ENCODE data around the gene ISCA2. TPM values are rescaled to one million over a fixed set of nuclear protein-coding genes. Genes with fewer than 3 reads are reported as not detected.

ISCA2 gene
- total RNA-seq, 3 donors from 2014 or later (not counting 1 experiment from before 2014, with no cell fraction given): 12.0 to 18.2 (median 15.3) TPM

GRCh38 chr14:74543771-74544438 lies 50.3 kb downstream of the ISCA2 start:
- DNase-seq (no peak), ATAC-seq (no peak)
- no peak overlapping the region for H3K27ac ChIP-seq (ENCODE audit: low read length)
- WGBS (ENCODE audit: insufficient coverage): 83% methylated on average over 5 of the region's 5 CpGs
- H3K4me1 ChIP-seq (ENCODE audit: control insufficient read depth, insufficient read depth, low read length): no peaks in the 10 kb centered on the region
- Mint-ChIP-seq H3K4me3 (no peak overlapping the region), H3K9me3 (no peaks in the 10 kb centered on the region), H3K36me3 (no peaks in the 10 kb centered on the region), H3K27me3 (ENCODE audit: low read depth in 2 of 2) (peaks cover 6 to 9% of the 10 kb centered on the region in 2 donors), H3K4me1 (no peaks in the 10 kb centered on the region), H3K27ac (no peak overlapping the region)
- TF ChIP-seq CTCF (IDR thresholded peaks at IDR 0.05): no peak
- no peak overlapping the region for H3K4me3 ChIP-seq (ENCODE audit: low read length)
- no peaks in the 10 kb centered on the region for H3K27me3 ChIP-seq (ENCODE audit: control insufficient read depth, insufficient read depth, low read length)
- H3K9me3 ChIP-seq (ENCODE audit: control insufficient read depth, insufficient read depth, low read length): no peaks in the 10 kb centered on the region
- intact Hi-C loops (cut with micrococcal nuclease): no loop called here
- H3K36me3 ChIP-seq (ENCODE audit: control insufficient read depth, insufficient read depth, low read length): no peaks in the 10 kb centered on the region

GRCh38 chr14:74545386-74545785 lies 51.8 kb downstream of the ISCA2 start:
- no peak overlapping the region for H3K27ac ChIP-seq (ENCODE audit: low read length)
- H3K27me3 ChIP-seq (ENCODE audit: control insufficient read depth, insufficient read depth, low read length): no peaks in the 10 kb centered on the region
- H3K9me3 ChIP-seq (ENCODE audit: control insufficient read depth, insufficient read depth, low read length): no peaks in the 10 kb centered on the region
- Mint-ChIP-seq H3K36me3 (no peaks in the 10 kb centered on the region), H3K9me3 (no peaks in the 10 kb centered on the region), H3K27me3 (ENCODE audit: low read depth in 2 of 2) (peaks cover 6 to 9% of the 10 kb centered on the region in 2 donors), H3K4me1 (no peaks in the 10 kb centered on the region), H3K27ac (no peak overlapping the region), H3K4me3 (no peak overlapping the region)
- WGBS (ENCODE audit: insufficient coverage): 88% methylated on average over 4 of the region's 4 CpGs
- H3K4me3 ChIP-seq (ENCODE audit: low read length): no peak overlapping the region
- H3K4me1 ChIP-seq (ENCODE audit: control insufficient read depth, insufficient read depth, low read length): no peaks in the 10 kb centered on the region
- TF ChIP-seq CTCF (IDR thresholded peaks at IDR 0.05): no peak
- ATAC-seq (no peak), DNase-seq (no peak)
- no peaks in the 10 kb centered on the region for H3K36me3 ChIP-seq (ENCODE audit: control insufficient read depth, insufficient read depth, low read length)
- intact Hi-C loops (cut with micrococcal nuclease): no loop called here

GRCh38 chr14:74546416-74546815 lies 52.9 kb downstream of the ISCA2 start:
- Histone ChIP-seq H3K27me3 (ENCODE audit: control insufficient read depth, insufficient read depth, low read length) (no peaks in the 10 kb centered on the region), H3K4me3 (ENCODE audit: low read length) (no peak overlapping the region), H3K36me3 (ENCODE audit: control insufficient read depth, insufficient read depth, low read length) (no peaks in the 10 kb centered on the region), H3K9me3 (ENCODE audit: control insufficient read depth, insufficient read depth, low read length) (no peaks in the 10 kb centered on the region), H3K27ac (ENCODE audit: low read length) (no peak overlapping the region), H3K4me1 (ENCODE audit: control insufficient read depth, insufficient read depth, low read length) (no peaks in the 10 kb centered on the region)
- intact Hi-C loops (cut with micrococcal nuclease): no loop called here
- H3K36me3 Mint-ChIP-seq: no peaks in the 10 kb centered on the region
- TF ChIP-seq CTCF (IDR thresholded peaks at IDR 0.05): no peak
- no peaks in the 10 kb centered on the region for H3K9me3 Mint-ChIP-seq
- WGBS (ENCODE audit: insufficient coverage): 82% methylated on average over 11 of the region's 11 CpGs
- H3K27ac Mint-ChIP-seq: no peak overlapping the region
- H3K4me3 Mint-ChIP-seq: no peak overlapping the region
- ATAC-seq: no peak
- DNase-seq: no peak
- no peaks in the 10 kb centered on the region for H3K4me1 Mint-ChIP-seq
- peaks cover 11 to 15% of the 10 kb centered on the region in 2 donors for H3K27me3 Mint-ChIP-seq (ENCODE audit: low read depth in 2 of 2)

Other genes starting within 250 kb of the ISCA2 start
- gene ABCD4, start 190.8 kb upstream of the ISCA2 start, total RNA-seq: 10 to 100 TPM; 78.3 to 99.6 (median 92.8) TPM
- not detected for gene VRTN, start 145.3 kb upstream of the ISCA2 start, total RNA-seq
- gene SYNDIG1L, start 67.6 kb upstream of the ISCA2 start, total RNA-seq: under 1 TPM in 1 of 3 donors, not detected in 2; 0.30 TPM
- 10 to 100 TPM; 33.2 to 53.6 (median 33.5) TPM for gene NPC2, start 460 bp upstream of the ISCA2 start, total RNA-seq
- 1 to 10 TPM; 2.1 to 3.7 (median 3.0) TPM for gene LTBP2, start 118.5 kb downstream of the ISCA2 start, total RNA-seq
- 10 to 100 TPM; 65.9 to 83.0 (median 82.3) TPM for gene AREL1, start 219.3 kb downstream of the ISCA2 start, total RNA-seq
- gene FCF1, start 219.4 kb downstream of the ISCA2 start, total RNA-seq: 10 to 100 TPM; 37.1 to 49.6 (median 40.4) TPM